ENCODE results near the gene NUP62. TPM values are rescaled to one million over a fixed set of nuclear protein-coding genes. Genes with fewer than 3 reads are reported as not detected.

Gene NUP62
- polyA plus RNA-seq, 3 donors = 55.1 to 70.3 (median 67.1) TPM

GRCh38 chr19:49864890-49865289, 64.4 kb downstream of the NUP62 start:
- DNase-seq (ENCODE audit: extremely low read depth in 1 of 11, low read depth in 9 of 11, low spot score in 4 of 11) = no peak

GRCh38 chr19:49863935-49864320, 65.4 kb downstream of the NUP62 start:
- DNase-seq (ENCODE audit: extremely low read depth in 1 of 11, low read depth in 9 of 11, low spot score in 4 of 11) = no peak

- DNase-seq (ENCODE audit: extremely low read depth in 1 of 11, low read depth in 9 of 11, low spot score in 4 of 11) = no peak
Measured at GRCh38 chr19:49863254-49863934, 65.9 kb downstream of the NUP62 start.

GRCh38 chr19:49862391-49863253, 66.7 kb downstream of the NUP62 start:
- no peak for DNase-seq (ENCODE audit: extremely low read depth in 1 of 11, low read depth in 9 of 11, low spot score in 4 of 11)

- DNase-seq (ENCODE audit: extremely low read depth in 1 of 11, low read depth in 9 of 11, low spot score in 4 of 11) = no peak
Measured at GRCh38 chr19:49861541-49862378, 67.5 kb downstream of the NUP62 start.

GRCh38 chr19:49861107-49861506, 68.2 kb downstream of the NUP62 start:
- DNase-seq (ENCODE audit: extremely low read depth in 1 of 11, low read depth in 9 of 11, low spot score in 4 of 11) = no peak

- DNase-seq (ENCODE audit: extremely low read depth in 1 of 11, low read depth in 9 of 11, low spot score in 4 of 11) = no peak
Measured at GRCh38 chr19:49860336-49861102, 68.8 kb downstream of the NUP62 start.

GRCh38 chr19:49859682-49860335, 69.5 kb downstream of the NUP62 start:
- DNase-seq (ENCODE audit: extremely low read depth in 1 of 11, low read depth in 9 of 11, low spot score in 4 of 11) = no peak

GRCh38 chr19:49858088-49858985, 71.0 kb downstream of the NUP62 start:
- DNase-seq (ENCODE audit: extremely low read depth in 1 of 11, low read depth in 9 of 11, low spot score in 4 of 11) = no peak

GRCh38 chr19:49857838-49858087, 71.5 kb downstream of the NUP62 start:
- no peak for DNase-seq (ENCODE audit: extremely low read depth in 1 of 11, low read depth in 9 of 11, low spot score in 4 of 11)

GRCh38 chr19:49857061-49857837, 72.1 kb downstream of the NUP62 start:
- DNase-seq (ENCODE audit: extremely low read depth in 1 of 11, low read depth in 9 of 11, low spot score in 4 of 11) = no peak

Other genes with a start within 250 kb of the NUP62 start
- gene ADM5, start 239.9 kb downstream of the NUP62 start, polyA plus RNA-seq (ENCODE audit: insufficient read length in 3 of 3) = 1 to 10 TPM; 1.1 to 1.6 (median 1.5) TPM
- 10 to 100 TPM in 2 of 3 donors, 1 to 10 TPM in 1; 8.0 to 12.8 (median 11.1) TPM for gene CPT1C, start 238.4 kb downstream of the NUP62 start, polyA plus RNA-seq (ENCODE audit: insufficient read length in 3 of 3)
- under 1 TPM in 2 of 3 donors, not detected in 1; 0.10 to 0.18 TPM for gene TSKS, start 166.2 kb downstream of the NUP62 start, polyA plus RNA-seq (ENCODE audit: insufficient read length in 3 of 3)
- 10 to 100 TPM; 44.5 to 69.2 (median 66.9) TPM for gene AP2A1, start 162.5 kb downstream of the NUP62 start, polyA plus RNA-seq (ENCODE audit: insufficient read length in 3 of 3)
- gene FUZ, start 116.2 kb downstream of the NUP62 start, polyA plus RNA-seq (ENCODE audit: insufficient read length in 3 of 3) = 10 to 100 TPM; 35.6 to 42.1 (median 38.4) TPM
- 10 to 100 TPM; 61.4 to 74.1 (median 69.6) TPM for gene MED25, start 111.2 kb downstream of the NUP62 start, polyA plus RNA-seq (ENCODE audit: insufficient read length in 3 of 3)
- gene PTOV1, start 78.3 kb downstream of the NUP62 start, polyA plus RNA-seq (ENCODE audit: insufficient read length in 3 of 3) = 100 to 1,000 TPM; 278 to 373 (median 349) TPM
- gene PNKP, start 61.9 kb downstream of the NUP62 start, polyA plus RNA-seq (ENCODE audit: insufficient read length in 3 of 3) = 10 to 100 TPM; 41.8 to 93.0 (median 60.3) TPM
- gene AKT1S1, start 52.1 kb downstream of the NUP62 start, polyA plus RNA-seq (ENCODE audit: insufficient read length in 3 of 3) = 10 to 100 TPM; 23.9 to 40.5 (median 38.1) TPM
- gene TBC1D17, start 51.8 kb downstream of the NUP62 start, polyA plus RNA-seq (ENCODE audit: insufficient read length in 3 of 3) = 10 to 100 TPM; 38.3 to 61.4 (median 43.0) TPM
- gene IL4I1, start 32.6 kb downstream of the NUP62 start, polyA plus RNA-seq (ENCODE audit: insufficient read length in 3 of 3) = 1 to 10 TPM; 3.2 to 7.2 (median 3.9) TPM
- gene ATF5, start 299 bp downstream of the NUP62 start, polyA plus RNA-seq (ENCODE audit: insufficient read length in 3 of 3) = 10 to 100 TPM; 20.6 to 28.6 (median 26.0) TPM
- 1 to 10 TPM; 4.9 to 6.6 (median 5.0) TPM for gene SIGLEC11, start 31.7 kb upstream of the NUP62 start, polyA plus RNA-seq (ENCODE audit: insufficient read length in 3 of 3)
- 10 to 100 TPM; 48.2 to 54.1 (median 49.6) TPM for gene VRK3, start 95.9 kb upstream of the NUP62 start, polyA plus RNA-seq (ENCODE audit: insufficient read length in 3 of 3)
- 10 to 100 TPM; 16.5 to 19.0 (median 16.5) TPM for gene ZNF473, start 96.5 kb upstream of the NUP62 start, polyA plus RNA-seq (ENCODE audit: insufficient read length in 3 of 3)
- gene IZUMO2, start 233.8 kb upstream of the NUP62 start, polyA plus RNA-seq (ENCODE audit: insufficient read length in 3 of 3) = under 1 TPM in 2 of 3 donors, not detected in 1; 0.22 to 0.53 TPM

Measured in renal cortex interstitium (tissue), 11 donors.